HepG2 (cell line): Measurements from ENCODE around the gene PTGIS. TPM values are rescaled to one million over a fixed set of nuclear protein-coding genes. Genes with fewer than 3 reads are reported as not detected.
A peak's percentile ranks its signal among the peaks of the same experiment; 100 is the strongest.

Experiments
- ATAC-seq: fragments of 200-7000 bp; cut with Tn5 transposase; 3 replicates; pipeline ENCODE4 v1.9.1; 2020; ENCODE audit warnings: mild to moderate bottlenecking, moderate library complexity
- BruUV-seq: library from RNA; stranded (reverse); fragments of 400-500 nt; replicated peaks from 2 replicates; lab custom pipeline; 2021; lab: Mats Ljungman, UMichigan
- CTCF ChIA-PET: fragments of 300-600 bp; formaldehyde crosslinking; extraction: SDS; loops from one replicate; lab custom pipeline; 2021; ENCODE audit warnings: low total read pairs, inconsistent platforms, low intra/inter-chr PET ratio; lab: Yijun Ruan, JAX
- POLR2A ChIA-PET: fragments of 350-600 bp; sonication (Branson Sonifier 250); formaldehyde crosslinking; loops from one replicate; lab custom pipeline; 2020; ENCODE audit warnings: antibody characterized with exemption, inconsistent platforms; lab: Yijun Ruan, JAX
- DNase-seq: peaks from one replicate; pipeline ENCODE4 v3.0.0-alpha.2; 2015; ENCODE audit warnings: low spot score
- FAIRE-seq: peaks from 3 replicates; lab custom pipeline; 2011; peaks lifted over from hg19 to GRCh38; lab: Jason Lieb, UNC
- H2AFZ ChIP-seq: one replicate; pipeline ENCODE4 v1.6.1; 2011; ENCODE audit warnings: low read length, inconsistent platforms
- H3K27ac ChIP-seq: fragments of 300-600 bp; 3 replicates; pipeline ENCODE4 v1.8.0; 2011; ENCODE audit warnings: mixed run types, mild to moderate bottlenecking, mixed read lengths, low read length, inconsistent platforms; ENCODE audit not compliant: insufficient read depth; ENCODE audit errors: extremely low read length
- H3K27me3 ChIP-seq, 2 experiments: fragments of 200-600 bp in 1 of 2; 2 replicates in 1 of 2; 3 replicates in 1 of 2; pipeline versions ENCODE4 v1.6.0 to v1.8.0; 2011; ENCODE audit warnings: low read length in 2 of 2, mild to moderate bottlenecking in 2 of 2, moderate library complexity in 2 of 2, inconsistent platforms in 1 of 2; ENCODE audit not compliant: insufficient read depth in 2 of 2, control insufficient read depth in 1 of 2
- H3K36me3 ChIP-seq, 2 experiments: fragments of 200-600 bp in 1 of 2; replicated peaks in 1 of 2; 2 replicates in 1 of 2; 3 replicates in 1 of 2; pipeline versions ENCODE4 v1.5.1 to v1.8.0; 2011; ENCODE audit warnings: low read length in 2 of 2, inconsistent platforms in 1 of 2; ENCODE audit not compliant: insufficient read depth in 2 of 2, control insufficient read depth in 1 of 2
- H3K4me1 ChIP-seq: 2 replicates; pipeline ENCODE4 v1.5.1; 2012; ENCODE audit warnings: low read length, inconsistent platforms; ENCODE audit not compliant: insufficient read depth
- H3K4me2 ChIP-seq: 2 replicates; pipeline ENCODE4 v1.6.0; 2011; ENCODE audit warnings: low read depth, low read length, inconsistent platforms
- H3K4me3 ChIP-seq, 3 experiments: fragments of 200-600 bp in 1 of 3; sonication (generic), shearing (Covaris generic) in 1 of 3; replicated peaks in 1 of 3; 2 replicates each; pipeline ENCODE4 v1.5.1; 2011 to 2016; ENCODE audit warnings: low read length in 3 of 3, inconsistent platforms in 2 of 3, low read depth in 2 of 3, mild to moderate bottlenecking in 2 of 3, control low read depth in 1 of 3, mixed read lengths in 1 of 3; ENCODE audit not compliant: insufficient read depth in 1 of 3
- H3K79me2 ChIP-seq: one replicate; pipeline ENCODE4 v1.6.1; 2011; ENCODE audit warnings: low read length, inconsistent platforms; ENCODE audit not compliant: insufficient read depth
- H3K9ac ChIP-seq: 2 replicates; pipeline ENCODE4 v1.6.0; 2011; ENCODE audit warnings: mild to moderate bottlenecking, low read depth, low read length, inconsistent platforms; ENCODE audit not compliant: insufficient read depth
- H3K9me3 ChIP-seq: 2 replicates; pipeline ENCODE4 v1.5.1; 2012; ENCODE audit warnings: mild to moderate bottlenecking, low read length
- H4K20me1 ChIP-seq: 2 replicates; pipeline ENCODE4 v1.6.0; 2011; ENCODE audit warnings: inconsistent platforms, mild to moderate bottlenecking, low read length, moderate library complexity; ENCODE audit not compliant: insufficient read depth
- FOSL2 ChIP-seq: sonication (generic); formaldehyde crosslinking; IDR thresholded peaks from 2 replicates; pipeline ENCODE4 v1.4.0; 2020; ENCODE audit warnings: missing genetic modification reagents
- HDAC1 ChIP-seq: sonication (generic); formaldehyde crosslinking; IDR thresholded peaks from 2 replicates; pipeline ENCODE4 v1.5.1; 2020; ENCODE audit warnings: mild to moderate bottlenecking, missing genetic modification reagents
- NRL ChIP-seq: sonication (generic); formaldehyde crosslinking; IDR thresholded peaks from 2 replicates; pipeline ENCODE4 v1.5.0; 2020; ENCODE audit warnings: missing genetic modification reagents, mild to moderate bottlenecking, moderate library complexity, borderline replicate concordance
- RELA ChIP-seq: sonication (generic); formaldehyde crosslinking; IDR thresholded peaks from 2 replicates; pipeline ENCODE4 v1.4.0; 2020; ENCODE audit warnings: missing genetic modification reagents
- ZFP37 ChIP-seq: sonication (generic); formaldehyde crosslinking; IDR thresholded peaks from 2 replicates; pipeline ENCODE4 v1.4.0; 2020; ENCODE audit warnings: missing genetic modification reagents, borderline replicate concordance
- ZNF101 ChIP-seq: sonication (generic); formaldehyde crosslinking; IDR thresholded peaks from 2 replicates; pipeline ENCODE4 v1.4.0; 2020; ENCODE audit warnings: mild to moderate bottlenecking, low read depth, missing genetic modification reagents, borderline replicate concordance
- ZNF468 ChIP-seq: sonication (generic); formaldehyde crosslinking; IDR thresholded peaks from 2 replicates; pipeline ENCODE4 v1.8.0; 2022; ENCODE audit warnings: mild to moderate bottlenecking, moderate library complexity, missing genetic modification reagents
- WGBS: methylation state at CpG from one replicate; pipeline ENCODE4 v1.1.6; 2017; ENCODE audit warnings: low lambda C conversion rate; 5-methylcytosine and 5-hydroxymethylcytosine counted together
- in situ Hi-C: cut with HindIII; loops from 2 replicates; pipeline ENCODE4 v1.10.0; 2017; ENCODE audit warnings: low pct_unique_long_range_greater_than_20kb; ENCODE audit not compliant: extremely low pct_ligation_motif_present
- intact Hi-C: fragments of 100-400 bp; cut with micrococcal nuclease; formaldehyde crosslinking; loops from one replicate; pipeline ENCODE4 v1.10.0; 2022; ENCODE audit not compliant: unreplicated experiment
- polyA plus RNA-seq, 8 experiments: library from polyadenylated mRNA; depleted of rRNA in 3 of 8; stranded (reverse) in 7 of 8; unstranded in 1 of 8; fragments of >200 nt; fragmentation: Illumina TruSeq in 4 of 8; extraction: Trizol in 4 of 8; gene quantifications; 2 replicates each; pipeline versions ENCODE4 v1.2.1 to v1.2.3, GENCODE V29; 2011 to 2016; ENCODE audit warnings: low read depth in 4 of 8, missing spikeins in 1 of 8, mixed read lengths in 1 of 8; ENCODE audit not compliant: insufficient read depth in 1 of 8
- total RNA-seq, 5 experiments: library from RNA; depleted of rRNA; stranded (reverse); fragments of >200 nt; fragmentation: Illumina TruSeq; extraction: Trizol; gene quantifications; 2 replicates each; pipeline ENCODE4 v1.2.3, GENCODE V29; 2016; ENCODE audit warnings: low read depth in 1 of 5
- TF ChIP-seq, protein P1 (sequence below): IDR thresholded peaks from 2 replicates; pipeline ENCODE4 v1.6.1; 2016

PTGIS gene
- total and polyA plus RNA-seq, 2 of the 13 experiments (the other 11 are each of a cell fraction or from before 2014, with no cell fraction given) = not detected

DNA sequence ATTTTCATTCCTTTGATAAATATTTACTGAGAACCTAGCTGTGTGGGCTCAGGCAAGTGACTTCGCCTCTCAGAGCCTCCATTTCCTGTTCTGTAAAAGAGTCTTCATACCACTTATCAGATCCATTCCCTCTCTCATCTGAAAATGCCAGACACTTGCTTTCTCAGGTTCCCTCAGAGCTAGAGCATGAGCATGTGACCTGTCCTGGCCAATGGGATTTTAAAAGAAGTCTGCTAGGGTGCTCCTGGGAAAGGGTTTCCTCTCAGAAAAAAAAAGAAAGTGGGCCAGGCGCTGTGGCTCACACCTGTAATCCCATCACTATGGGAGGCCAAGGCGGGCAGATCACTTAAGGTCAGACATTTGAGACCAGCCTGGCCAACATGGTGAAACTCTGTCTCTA, 90.7 kb downstream of the PTGIS start:
- Histone ChIP-seq H4K20me1 (peaks cover 22% of the 10 kb centered on the region; the same call in 1 of the 2 replicates), H3K9ac (no peak overlapping the region), H3K27me3 (peaks cover 2 to 14% of the 10 kb centered on the region in 2 experiments; a peak in 1 of 5 replicates), H3K4me2 (no peak overlapping the region), H3K9me3 (no peaks in the 10 kb centered on the region), H3K27ac (no peak overlapping the region), H3K36me3 (no peaks in the 10 kb centered on the region), H2AFZ (no peak overlapping the region), H3K4me1 (peaks cover 42% of the 10 kb centered on the region), H3K4me3 (no peak overlapping the region), H3K79me2 (no peaks in the 10 kb centered on the region)
- CTCF ChIA-PET = no interaction called here
- POLR2A ChIA-PET = no interaction called here
- FAIRE-seq = no peak
- intact Hi-C loops = no loop called here
- in situ Hi-C loops = no loop called here
- no peak for DNase-seq
- ATAC-seq = no peak
- 67% methylated on average over 3 of the region's 3 CpGs for whole genome bisulfite sequencing
- TF ChIP-seq ZNF468 (CRISPR knock-in tag) = no peak
- no peak for TF ChIP-seq HDAC1 (CRISPR knock-in tag)
- TF ChIP-seq RELA = no peak
- TF ChIP-seq ZNF101 = no peak
- no TSS peak for BruUV-seq

DNA sequence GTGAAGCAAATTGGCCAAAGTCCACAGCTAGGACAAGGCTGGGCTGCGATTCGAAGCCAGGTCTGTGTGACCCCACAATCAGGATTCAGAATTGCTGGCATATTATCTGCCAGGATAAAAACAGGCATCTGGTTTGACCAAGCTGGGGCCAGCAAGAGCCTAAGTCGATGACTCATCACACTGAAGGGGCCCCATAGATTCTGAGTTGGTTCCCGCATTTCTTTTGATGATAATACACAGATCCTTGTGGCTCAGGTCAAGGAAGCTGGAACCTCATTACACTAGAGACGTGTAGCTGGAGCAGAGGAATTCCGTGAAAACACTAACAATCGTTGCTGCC, 92.0 kb downstream of the PTGIS start:
- Histone ChIP-seq H3K27me3 (peaks cover 4 to 16% of the 10 kb centered on the region in 2 experiments; a peak in 3 of 5 replicates), H3K4me3 (no peak overlapping the region), H3K79me2 (no peaks in the 10 kb centered on the region), H2AFZ (no peak overlapping the region), H3K36me3 (no peaks in the 10 kb centered on the region), H3K9ac (no peak overlapping the region), H4K20me1 (peaks cover 14% of the 10 kb centered on the region; the same call in 1 of the 2 replicates), H3K9me3 (no peaks in the 10 kb centered on the region), H3K27ac (no peak overlapping the region), H3K4me1 (peaks cover 42% of the 10 kb centered on the region), H3K4me2 (no peak overlapping the region)
- intact Hi-C loops = no loop called here
- WGBS = 25% methylated on average over 7 of the region's 7 CpGs
- ATAC-seq = no peak
- in situ Hi-C loops = no loop called here
- CTCF ChIA-PET = no interaction called here
- no TSS peak for BruUV-seq
- no peak for DNase-seq
- POLR2A ChIA-PET = no interaction called here
- no peak for FAIRE-seq
- TF ChIP-seq ZFP37 (no peak), FOSL2 (CRISPR knock-in tag) (peak; percentile 22; the same call in 1 of the 2 replicates), NRL (CRISPR knock-in tag) (no peak)
- TF ChIP-seq, protein P1, sequence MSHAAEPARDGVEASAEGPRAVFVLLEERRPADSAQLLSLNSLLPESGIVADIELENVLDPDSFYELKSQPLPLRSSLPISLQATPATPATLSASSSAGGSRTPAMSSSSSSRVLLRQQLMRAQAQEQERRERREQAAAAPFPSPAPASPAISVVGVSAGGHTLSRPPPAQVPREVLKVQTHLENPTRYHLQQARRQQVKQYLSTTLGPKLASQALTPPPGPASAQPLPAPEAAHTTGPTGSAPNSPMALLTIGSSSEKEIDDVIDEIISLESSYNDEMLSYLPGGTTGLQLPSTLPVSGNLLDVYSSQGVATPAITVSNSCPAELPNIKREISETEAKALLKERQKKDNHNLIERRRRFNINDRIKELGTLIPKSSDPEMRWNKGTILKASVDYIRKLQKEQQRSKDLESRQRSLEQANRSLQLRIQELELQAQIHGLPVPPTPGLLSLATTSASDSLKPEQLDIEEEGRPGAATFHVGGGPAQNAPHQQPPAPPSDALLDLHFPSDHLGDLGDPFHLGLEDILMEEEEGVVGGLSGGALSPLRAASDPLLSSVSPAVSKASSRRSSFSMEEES (CRISPR knock-in tag) = no peak
